ENCODE results near the gene SMYD3. TPM values are rescaled to one million over a fixed set of nuclear protein-coding genes. Genes with fewer than 3 reads are reported as not detected.

The SMYD3 gene
- total RNA-seq, 1 donor from 2014 or later = 80.8 TPM

- Histone ChIP-seq H3K4me3 (ENCODE audit: insufficient read depth, low read depth, low read length) (no peak overlapping the region), H3K9me3 (ENCODE audit: insufficient read depth, low read depth, low read length) (no peaks in the 10 kb centered on the region), H3K79me2 (ENCODE audit: insufficient read depth, low read length) (no peaks in the 10 kb centered on the region), H3K27me3 (ENCODE audit: insufficient read depth, low read length) (no peaks in the 10 kb centered on the region), H3K36me3 (ENCODE audit: insufficient read depth, low read length) (no peaks in the 10 kb centered on the region), H3K27ac (ENCODE audit: low read depth, low read length) (no peak overlapping the region), H3K4me1 (ENCODE audit: insufficient read depth, low read length) (peaks cover 24% of the 10 kb centered on the region), H3K4me2 (ENCODE audit: low read length) (no peak overlapping the region), H4K20me1 (ENCODE audit: insufficient read depth, low read length) (no peaks in the 10 kb centered on the region), H3K9ac (ENCODE audit: low read length) (no peak overlapping the region), H2AFZ (ENCODE audit: low read depth, low read length) (no peak overlapping the region)
- Mint-ChIP-seq H3K4me1 (ENCODE audit: low read depth, unreplicated experiment) (peaks cover 31% of the 10 kb centered on the region), H3K27ac (ENCODE audit: unreplicated experiment) (no peak overlapping the region), H3K4me3 (ENCODE audit: unreplicated experiment) (no peak overlapping the region), H3K27me3 (ENCODE audit: low read depth, unreplicated experiment) (no peaks in the 10 kb centered on the region), H3K9me3 (ENCODE audit: unreplicated experiment) (peaks cover 7% of the 10 kb centered on the region), H3K36me3 (ENCODE audit: low read depth, unreplicated experiment) (peaks cover 17% of the 10 kb centered on the region)
- no peak for DNase-seq (ENCODE audit: low read depth)
- TF ChIP-seq EZH2 (IDR thresholded peaks at IDR 0.05; ENCODE audit: insufficient read depth, low read length) = no peak
- no peak for FAIRE-seq
Measured at GRCh38 chr1:245996811-245997210, 510.3 kb downstream of the SMYD3 start.

GRCh38 chr1:245995474-245995873 lies 511.6 kb downstream of the SMYD3 start:
- TF ChIP-seq CTCF (IDR thresholded peaks at IDR 0.05; ENCODE audit: insufficient read depth, low read depth, low read length) = no peak
- no peak for TF ChIP-seq EZH2 (IDR thresholded peaks at IDR 0.05; ENCODE audit: insufficient read depth, low read length)
- Histone ChIP-seq H3K4me1 (ENCODE audit: insufficient read depth, low read length) (peaks cover 11% of the 10 kb centered on the region), H3K79me2 (ENCODE audit: insufficient read depth, low read length) (no peaks in the 10 kb centered on the region), H2AFZ (ENCODE audit: low read depth, low read length) (no peak overlapping the region), H3K9ac (ENCODE audit: low read length) (no peak overlapping the region), H3K27ac (ENCODE audit: low read depth, low read length) (no peak overlapping the region), H3K4me2 (ENCODE audit: low read length) (no peak overlapping the region), H3K4me3 (ENCODE audit: insufficient read depth, low read depth, low read length) (no peak overlapping the region), H4K20me1 (ENCODE audit: insufficient read depth, low read length) (no peaks in the 10 kb centered on the region), H3K9me3 (ENCODE audit: insufficient read depth, low read depth, low read length) (no peaks in the 10 kb centered on the region), H3K27me3 (ENCODE audit: insufficient read depth, low read length) (no peaks in the 10 kb centered on the region), H3K36me3 (ENCODE audit: insufficient read depth, low read length) (no peaks in the 10 kb centered on the region)
- H3K9me3 Mint-ChIP-seq (ENCODE audit: unreplicated experiment) = peaks cover 3% of the 10 kb centered on the region
- DNase-seq (ENCODE audit: low read depth) (no peak), FAIRE-seq (no peak)
- H3K27me3 Mint-ChIP-seq (ENCODE audit: low read depth, unreplicated experiment) = no peaks in the 10 kb centered on the region
- peaks cover 19% of the 10 kb centered on the region for H3K4me1 Mint-ChIP-seq (ENCODE audit: low read depth, unreplicated experiment)
- H3K27ac Mint-ChIP-seq (ENCODE audit: unreplicated experiment) = peak overlapping the region; percentile 34
- H3K36me3 Mint-ChIP-seq (ENCODE audit: low read depth, unreplicated experiment) = peaks cover 16% of the 10 kb centered on the region
- H3K4me3 Mint-ChIP-seq (ENCODE audit: unreplicated experiment) = peak overlapping the region; percentile 40

- no peaks in the 10 kb centered on the region for H4K20me1 ChIP-seq (ENCODE audit: insufficient read depth, low read length)
- DNase-seq (ENCODE audit: low read depth) = no peak
- no peak overlapping the region for H2AFZ ChIP-seq (ENCODE audit: low read depth, low read length)
- Mint-ChIP-seq H3K4me1 (ENCODE audit: low read depth, unreplicated experiment) (peaks cover 20% of the 10 kb centered on the region), H3K27me3 (ENCODE audit: low read depth, unreplicated experiment) (no peaks in the 10 kb centered on the region), H3K4me3 (ENCODE audit: unreplicated experiment) (no peak overlapping the region), H3K36me3 (ENCODE audit: low read depth, unreplicated experiment) (peaks cover 8% of the 10 kb centered on the region), H3K27ac (ENCODE audit: unreplicated experiment) (peak overlapping the region; percentile 59), H3K9me3 (ENCODE audit: unreplicated experiment) (no peaks in the 10 kb centered on the region)
- H3K9me3 ChIP-seq (ENCODE audit: insufficient read depth, low read depth, low read length) = no peaks in the 10 kb centered on the region
- no peak for TF ChIP-seq CTCF (IDR thresholded peaks at IDR 0.05; ENCODE audit: insufficient read depth, low read depth, low read length)
- no peak for TF ChIP-seq EZH2 (IDR thresholded peaks at IDR 0.05; ENCODE audit: insufficient read depth, low read length)
- H3K4me3 ChIP-seq (ENCODE audit: insufficient read depth, low read depth, low read length) = no peak overlapping the region
- no peaks in the 10 kb centered on the region for H3K27me3 ChIP-seq (ENCODE audit: insufficient read depth, low read length)
- H3K27ac ChIP-seq (ENCODE audit: low read depth, low read length) = no peak overlapping the region
- H3K36me3 ChIP-seq (ENCODE audit: insufficient read depth, low read length) = no peaks in the 10 kb centered on the region
- H3K4me1 ChIP-seq (ENCODE audit: insufficient read depth, low read length) = peaks cover 14% of the 10 kb centered on the region
- no peak overlapping the region for H3K4me2 ChIP-seq (ENCODE audit: low read length)
- no peaks in the 10 kb centered on the region for H3K79me2 ChIP-seq (ENCODE audit: insufficient read depth, low read length)
- no peak for FAIRE-seq
- no peak overlapping the region for H3K9ac ChIP-seq (ENCODE audit: low read length)
Measured at GRCh38 chr1:245991266-245991665, 515.8 kb downstream of the SMYD3 start.

Measured in astrocyte (in vitro differentiated cells and primary cell).